GM12878 (cell line): ENCODE data around the gene FNDC8. TPM values are rescaled to one million over a fixed set of nuclear protein-coding genes. Genes with fewer than 3 reads are reported as not detected.

Experiments used
- ATAC-seq: fragments of 200-7000 bp; cut with Tn5 transposase; 3 replicates; pipeline ENCODE4 v1.9.1; 2020; ENCODE audit warnings: mild to moderate bottlenecking, moderate library complexity
- BruUV-seq: library from RNA; stranded (reverse); fragments of 400-500 nt; replicated peaks from 2 replicates; lab custom pipeline; 2021; lab: Mats Ljungman, UMichigan
- CTCF ChIA-PET: fragments of 300-600 bp; sonication (Branson Sonifier 250); formaldehyde crosslinking; extraction: SDS; loops from one replicate; lab custom pipeline; 2021; ENCODE audit warnings: inconsistent platforms; lab: Yijun Ruan, JAX
- POLR2A ChIA-PET: fragments of 350-600 bp; formaldehyde crosslinking; extraction: SDS; loops from one replicate; lab custom pipeline; 2021; ENCODE audit warnings: inconsistent platforms; lab: Charles Lee
- RAD21 ChIA-PET: fragments of 300-600 bp; sonication (Branson Sonifier 250); formaldehyde crosslinking; loops from one replicate; lab custom pipeline; 2023; ENCODE audit warnings: antibody characterized with exemption; ENCODE audit not compliant: unreplicated experiment; lab: Charles Lee
- SMC1A ChIA-PET: fragments of 300-600 bp; sonication (Branson Sonifier 250); formaldehyde crosslinking; loops from one replicate; lab custom pipeline; 2023; ENCODE audit not compliant: unreplicated experiment, uncharacterized antibody; lab: Charles Lee
- DNase-seq: peaks from one replicate; pipeline ENCODE4 v3.0.0-alpha.2; 2011; ENCODE audit warnings: low read depth, low spot score
- FAIRE-seq: peaks from 3 replicates; lab custom pipeline; 2011; peaks lifted over from hg19 to GRCh38; lab: Jason Lieb, UNC
- H2AFZ ChIP-seq: 2 replicates; pipeline ENCODE4 v1.6.0; 2011; ENCODE audit warnings: low read depth, low read length, control low read depth; ENCODE audit not compliant: control insufficient read depth
- H3K27ac ChIP-seq: 2 replicates; pipeline ENCODE4 v1.5.1; 2011; ENCODE audit warnings: control low read depth; ENCODE audit not compliant: control insufficient read depth, insufficient read depth
- H3K27me3 ChIP-seq, 2 experiments: replicated peaks in 1 of 2; 2 replicates each; pipeline versions ENCODE4 v1.6.0 to v1.6.1; 2011; ENCODE audit warnings: low read length in 1 of 2; ENCODE audit not compliant: control insufficient read depth in 2 of 2, insufficient read depth in 2 of 2
- H3K36me3 ChIP-seq, 2 experiments: 2 replicates each; pipeline ENCODE4 v1.5.1; 2011; ENCODE audit warnings: low read length in 1 of 2; ENCODE audit not compliant: control insufficient read depth in 2 of 2, insufficient read depth in 2 of 2
- H3K4me1 ChIP-seq: 2 replicates; pipeline ENCODE4 v1.6.1; 2011; ENCODE audit warnings: mild to moderate bottlenecking, low read length, moderate library complexity, mixed read lengths; ENCODE audit not compliant: control insufficient read depth, insufficient read depth
- H3K4me2 ChIP-seq: 2 replicates; pipeline ENCODE4 v1.6.0; 2011; ENCODE audit warnings: control low read depth; ENCODE audit not compliant: control insufficient read depth, insufficient read depth
- H3K4me3 ChIP-seq: fragments of 200-600 bp; sonication (generic); 2 replicates; pipeline ENCODE4 v1.5.1; 2016
- H3K79me2 ChIP-seq: 2 replicates; pipeline ENCODE4 v1.6.0; 2011; ENCODE audit warnings: low read length; ENCODE audit not compliant: control insufficient read depth, insufficient read depth
- H3K9ac ChIP-seq: 2 replicates; pipeline ENCODE4 v1.8.0; 2011; ENCODE audit warnings: low read length, control low read depth, mixed read lengths; ENCODE audit not compliant: control insufficient read depth, insufficient read depth
- H3K9me3 ChIP-seq: replicated peaks from 3 replicates; pipeline ENCODE4 v1.5.1; 2011; ENCODE audit warnings: mild to moderate bottlenecking, low read length; ENCODE audit not compliant: control insufficient read depth, insufficient read depth
- H4K20me1 ChIP-seq: 2 replicates; pipeline ENCODE4 v1.6.0; 2011; ENCODE audit not compliant: control insufficient read depth, insufficient read depth
- EP300 ChIP-seq, 2 experiments: fragments of 150-350 bp in 1 of 2; IDR thresholded peaks; 2 replicates each; pipeline ENCODE4 v1.6.1; 2011 to 2012; ENCODE audit warnings: low read depth in 2 of 2, low read length in 2 of 2, borderline replicate concordance in 1 of 2, improper control_type of control experiment in 1 of 2, inconsistent platforms in 1 of 2; ENCODE audit not compliant: control insufficient read depth in 1 of 2
- ETV6 ChIP-seq, 2 experiments: fragments of 450-650 bp in 1 of 2; IDR thresholded peaks in 1 of 2; conservative IDR thresholded peaks in 1 of 2; 2 replicates each; pipeline ENCODE4 v1.6.1; 2014; ENCODE audit warnings: antibody characterized with exemption in 1 of 2, borderline replicate concordance in 1 of 2, low read depth in 1 of 2, mild to moderate bottlenecking in 1 of 2, moderate library complexity in 1 of 2
- GABPA ChIP-seq: IDR thresholded peaks from 2 replicates; pipeline ENCODE4 v1.6.1; 2014; ENCODE audit warnings: antibody characterized with exemption, low read depth, mild to moderate bottlenecking, inconsistent platforms
- JUNB ChIP-seq: IDR thresholded peaks from 2 replicates; pipeline ENCODE4 v1.6.1; 2016; ENCODE audit warnings: antibody characterized with exemption, mild to moderate bottlenecking
- PAX5 ChIP-seq: IDR thresholded peaks from 2 replicates; pipeline ENCODE4 v1.6.1; 2011; ENCODE audit warnings: low read depth, low read length, borderline replicate concordance
- POU2F2 ChIP-seq: IDR thresholded peaks from 3 replicates; pipeline ENCODE4 v1.6.1; 2011; ENCODE audit warnings: low read depth, mild to moderate bottlenecking, low read length, borderline replicate concordance
- RB1 ChIP-seq: fragments of 450-650 bp; formaldehyde crosslinking; IDR thresholded peaks from 2 replicates; pipeline ENCODE4 v1.6.1; 2017; ENCODE audit warnings: mild to moderate bottlenecking, borderline replicate concordance
- REST ChIP-seq: IDR thresholded peaks from 2 replicates; pipeline ENCODE4 v1.6.1; 2012; ENCODE audit warnings: mild to moderate bottlenecking, low read depth, low read length
- WGBS: methylation state at CpG from one replicate; pipeline ENCODE4 v1.1.6; 2016; ENCODE audit warnings: low lambda C conversion rate; ENCODE audit not compliant: insufficient replicate concordance, insufficient coverage; ENCODE audit errors: missing lambda C conversion rate; 5-methylcytosine and 5-hydroxymethylcytosine counted together
- in situ Hi-C: fragments of 300-500 bp; cut with MboI; formaldehyde crosslinking; loops from 9 replicates; pipeline ENCODE4 v1.14.3; 2018; ENCODE audit warnings: mixed read lengths
- intact Hi-C: fragments of 100-400 bp; cut with micrococcal nuclease; formaldehyde crosslinking; loops from one replicate; pipeline ENCODE4 v1.14.2; 2022; ENCODE audit not compliant: unreplicated experiment
- polyA plus RNA-seq, 11 experiments: library from polyadenylated mRNA; depleted of rRNA in 4 of 11; unstranded in 6 of 11; stranded (reverse) in 5 of 11; fragments of >200 nt; fragmentation: Nextera tagmentation in 4 of 11; fragmentation: Illumina TruSeq in 1 of 11; extraction: Ambion mirVana in 4 of 11; extraction: Trizol in 1 of 11; gene quantifications; 1 replicate in 1 of 11; 2 replicates in 10 of 11; pipeline versions ENCODE4 v1.2.1 to v1.2.3, GENCODE V29; 2011 to 2016; ENCODE audit warnings: inconsistent platforms in 2 of 11, missing spikeins in 2 of 11, low read depth in 1 of 11
- total RNA-seq, 4 experiments: library from RNA; depleted of rRNA in 3 of 4; stranded (reverse); fragments of >200 nt in 3 of 4; fragmentation: Illumina TruSeq in 1 of 4; extraction: Trizol in 1 of 4; gene quantifications; 2 replicates each; pipeline versions ENCODE4 v1.2.1 to v1.2.3, GENCODE V29; 2013 to 2021
- TF ChIP-seq, protein P1 (sequence below): IDR thresholded peaks from 2 replicates; pipeline ENCODE4 v1.6.1; 2012; ENCODE audit warnings: low read depth, low read length, improper control_type of control experiment
- TF ChIP-seq, protein P2 (sequence below): IDR thresholded peaks from 2 replicates; pipeline ENCODE4 v1.6.1; 2011; ENCODE audit warnings: mild to moderate bottlenecking, low read depth, low read length, moderate library complexity; ENCODE audit not compliant: insufficient replicate concordance
- TF ChIP-seq, protein P3 (sequence below): fragments of 450-650 bp; IDR thresholded peaks from 2 replicates; pipeline ENCODE4 v1.6.1; 2017; ENCODE audit warnings: antibody characterized with exemption, mild to moderate bottlenecking, moderate library complexity

The FNDC8 gene
- total and polyA plus RNA-seq, 10 of the 15 experiments (the other 5 are each of a cell fraction or from before 2014, with no cell fraction given): 0.06 to 0.15 (median 0.11) TPM; not detected in 7

DNA sequence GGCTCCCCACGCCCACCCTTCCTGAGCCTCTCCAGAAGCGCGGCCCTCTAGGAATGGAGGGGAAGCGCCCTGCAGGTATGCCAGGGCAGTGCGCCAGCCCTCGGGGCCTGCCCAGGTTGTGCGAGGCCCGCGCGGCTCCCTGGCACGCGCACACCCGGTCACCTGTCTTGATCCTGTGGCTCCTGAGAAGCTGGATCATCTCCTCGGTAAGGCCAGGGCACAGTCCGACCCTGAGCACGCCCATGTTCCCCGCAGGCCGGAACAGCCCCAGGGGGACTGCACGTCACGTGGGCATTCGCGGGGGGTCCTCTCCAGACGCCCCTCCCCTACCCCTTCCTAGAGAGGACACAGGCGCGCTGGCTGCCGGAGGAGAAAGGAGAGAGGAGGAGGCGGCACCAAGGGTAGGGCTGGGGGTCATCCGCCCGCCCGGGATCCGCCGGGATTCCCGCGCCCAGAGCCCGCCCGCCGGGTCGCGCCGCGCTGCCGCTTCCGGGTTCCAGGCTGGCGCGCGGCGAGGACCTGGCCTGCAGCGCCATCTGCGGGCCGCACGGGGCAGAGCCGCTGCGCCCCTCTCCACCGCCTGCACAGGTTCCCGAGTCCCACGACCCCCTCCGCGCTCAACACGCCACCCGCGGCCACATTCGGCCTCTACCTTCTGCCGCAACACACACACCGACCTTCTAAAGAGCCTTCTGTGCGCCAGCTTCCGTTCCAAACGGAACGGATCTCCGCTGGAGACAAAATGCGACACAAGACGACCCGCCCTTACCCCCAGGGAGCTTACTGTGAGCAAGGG is 1.8 kb upstream of the FNDC8 start, which contains the start of gene RAD51D:
TSS of gene RAD51D (minus strand) at position 491 of the 796 bp plus-strand sequence. CDS start at position 244, 247 bp downstream.
- peak; percentile 90 for ATAC-seq
- intact Hi-C loops (loop anchor here (1.0 to 5.0 kb wide), 5 partner anchors 31 to 699 kb away; partner anchors contain the start of genes LIG3 and RFFL), in situ Hi-C loops (loop anchor here (5.0 to 25.0 kb wide), 4 partner anchors 122 to 907 kb away; no protein-coding TSS in a partner anchor)
- Histone ChIP-seq H3K9me3 (no peaks in the 10 kb centered on the region), H3K4me1 (no peaks in the 10 kb centered on the region; the same call in 1 of the 2 replicates), H3K9ac (peak within 1 kb of the TSS; percentile 94), H2AFZ (peak within 1 kb of the TSS; percentile 97), H3K27ac (peak within 1 kb of the TSS; percentile 84), H4K20me1 (no peaks in the 10 kb centered on the region), H3K4me3 (peak within 1 kb of the TSS; percentile 88), H3K79me2 (peaks cover 23% of the 10 kb centered on the region), H3K36me3 (no peaks in the 10 kb centered on the region), H3K4me2 (peak within 1 kb of the TSS; percentile 98), H3K27me3 (no peaks in the 10 kb centered on the region)
- ChIA-PET SMC1A (interaction anchor here (0.6 to 8.3 kb wide), 28 partner anchors 8 to 583 kb away, joined by 3 to 101 read pairs (median 5); partner anchors contain the start of gene RFFL), RAD21 (interaction anchor here (0.6 to 4.2 kb wide), 28 partner anchors 10 to 1098 kb away, joined by 3 to 34 read pairs (median 4); partner anchors contain the start of genes LIG3 and RFFL), CTCF (interaction anchor here (0.6 to 6.9 kb wide), 52 partner anchors 8 to 919 kb away, joined by 3 to 149 read pairs (median 4); partner anchors contain the start of genes CCT6B, NLE1, RFFL and ZNF830), POLR2A (interaction anchor here (0.7 to 2.2 kb wide), 4 partner anchors 38 to 139 kb away, joined by 3 to 7 read pairs (median 3); partner anchors contain the start of gene LIG3)
- FAIRE-seq: peak; percentile 27
- DNase-seq: peak; percentile 33
- BruUV-seq: no TSS peak
- under 1% methylated on average over 52 of the region's 72 CpGs for WGBS
- TF ChIP-seq JUNB: no peak
- TF ChIP-seq, protein P1, sequence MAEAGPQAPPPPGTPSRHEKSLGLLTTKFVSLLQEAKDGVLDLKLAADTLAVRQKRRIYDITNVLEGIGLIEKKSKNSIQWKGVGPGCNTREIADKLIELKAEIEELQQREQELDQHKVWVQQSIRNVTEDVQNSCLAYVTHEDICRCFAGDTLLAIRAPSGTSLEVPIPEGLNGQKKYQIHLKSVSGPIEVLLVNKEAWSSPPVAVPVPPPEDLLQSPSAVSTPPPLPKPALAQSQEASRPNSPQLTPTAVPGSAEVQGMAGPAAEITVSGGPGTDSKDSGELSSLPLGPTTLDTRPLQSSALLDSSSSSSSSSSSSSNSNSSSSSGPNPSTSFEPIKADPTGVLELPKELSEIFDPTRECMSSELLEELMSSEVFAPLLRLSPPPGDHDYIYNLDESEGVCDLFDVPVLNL: peak; percentile 66; the same call in 1 of the 2 replicates
- TF ChIP-seq GABPA: no peak
- no peak for TF ChIP-seq ETV6 (conservative IDR thresholded peaks at IDR 0.05 in 1 of 2, IDR thresholded peaks at IDR 0.05 in 1 of 2; ENCODE audit: borderline replicate concordance in 1 of 2, low read depth in 1 of 2)
- no peak for TF ChIP-seq REST
- TF ChIP-seq, protein P2, sequence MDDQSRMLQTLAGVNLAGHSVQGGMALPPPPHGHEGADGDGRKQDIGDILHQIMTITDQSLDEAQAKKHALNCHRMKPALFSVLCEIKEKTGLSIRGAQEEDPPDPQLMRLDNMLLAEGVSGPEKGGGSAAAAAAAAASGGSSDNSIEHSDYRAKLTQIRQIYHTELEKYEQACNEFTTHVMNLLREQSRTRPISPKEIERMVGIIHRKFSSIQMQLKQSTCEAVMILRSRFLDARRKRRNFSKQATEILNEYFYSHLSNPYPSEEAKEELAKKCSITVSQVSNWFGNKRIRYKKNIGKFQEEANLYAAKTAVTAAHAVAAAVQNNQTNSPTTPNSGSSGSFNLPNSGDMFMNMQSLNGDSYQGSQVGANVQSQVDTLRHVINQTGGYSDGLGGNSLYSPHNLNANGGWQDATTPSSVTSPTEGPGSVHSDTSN: no peak
- TF ChIP-seq PAX5: no peak
- TF ChIP-seq RB1: peak; percentile 99
- TF ChIP-seq EP300 (IDR thresholded peaks at IDR 0.05; ENCODE audit: borderline replicate concordance in 1 of 2, control insufficient read depth in 1 of 2, low read depth in 2 of 2, low read length in 2 of 2): 0 out of 4 replicates have a peak, but pooled peaks of 1 of the 2 experiments have one; percentile 31
- TF ChIP-seq, protein P3, sequence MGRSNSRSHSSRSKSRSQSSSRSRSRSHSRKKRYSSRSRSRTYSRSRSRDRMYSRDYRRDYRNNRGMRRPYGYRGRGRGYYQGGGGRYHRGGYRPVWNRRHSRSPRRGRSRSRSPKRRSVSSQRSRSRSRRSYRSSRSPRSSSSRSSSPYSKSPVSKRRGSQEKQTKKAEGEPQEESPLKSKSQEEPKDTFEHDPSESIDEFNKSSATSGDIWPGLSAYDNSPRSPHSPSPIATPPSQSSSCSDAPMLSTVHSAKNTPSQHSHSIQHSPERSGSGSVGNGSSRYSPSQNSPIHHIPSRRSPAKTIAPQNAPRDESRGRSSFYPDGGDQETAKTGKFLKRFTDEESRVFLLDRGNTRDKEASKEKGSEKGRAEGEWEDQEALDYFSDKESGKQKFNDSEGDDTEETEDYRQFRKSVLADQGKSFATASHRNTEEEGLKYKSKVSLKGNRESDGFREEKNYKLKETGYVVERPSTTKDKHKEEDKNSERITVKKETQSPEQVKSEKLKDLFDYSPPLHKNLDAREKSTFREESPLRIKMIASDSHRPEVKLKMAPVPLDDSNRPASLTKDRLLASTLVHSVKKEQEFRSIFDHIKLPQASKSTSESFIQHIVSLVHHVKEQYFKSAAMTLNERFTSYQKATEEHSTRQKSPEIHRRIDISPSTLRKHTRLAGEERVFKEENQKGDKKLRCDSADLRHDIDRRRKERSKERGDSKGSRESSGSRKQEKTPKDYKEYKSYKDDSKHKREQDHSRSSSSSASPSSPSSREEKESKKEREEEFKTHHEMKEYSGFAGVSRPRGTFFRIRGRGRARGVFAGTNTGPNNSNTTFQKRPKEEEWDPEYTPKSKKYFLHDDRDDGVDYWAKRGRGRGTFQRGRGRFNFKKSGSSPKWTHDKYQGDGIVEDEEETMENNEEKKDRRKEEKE: no peak
- peak; percentile 48; the same call in 1 of the 3 replicates for TF ChIP-seq POU2F2
